NT2/D1 (cell line): ENCODE results near the gene TPPP3.

Experiments
- SUZ12 ChIP-seq: IDR thresholded peaks from 2 replicates; pipeline ENCODE4 v1.6.1; 2011; ENCODE audit not compliant: insufficient read length, insufficient read depth; ENCODE audit errors: extremely low read depth
- YY1 ChIP-seq: IDR thresholded peaks from 2 replicates; pipeline ENCODE4 v1.6.1; 2011; ENCODE audit not compliant: insufficient read length, insufficient read depth
- ZNF274 ChIP-seq: IDR thresholded peaks from 2 replicates; pipeline ENCODE4 v1.6.1; 2011; ENCODE audit warnings: mild to moderate bottlenecking, low read depth, low read length

DNA sequence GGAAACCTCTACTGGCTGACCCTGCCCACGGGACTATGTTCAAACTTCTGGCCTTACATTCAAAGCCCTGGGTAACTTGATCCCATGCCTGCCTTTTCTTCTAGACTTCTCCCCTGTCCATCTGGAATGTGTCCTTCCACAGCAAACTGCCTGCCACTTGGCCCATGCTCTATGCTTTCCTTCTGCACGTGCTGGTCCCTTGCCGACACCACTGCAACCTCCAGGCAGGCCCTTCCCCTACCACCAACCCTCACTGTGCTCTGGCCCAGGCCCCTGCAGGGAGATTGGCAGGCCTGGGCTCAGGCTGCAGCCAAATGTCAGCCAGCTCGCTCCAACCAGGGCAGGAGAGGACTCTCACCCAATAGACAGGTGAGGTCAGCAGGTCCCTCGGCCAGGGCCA is 48.6 kb upstream of the TPPP3 start:
- TF ChIP-seq YY1 (no peak), SUZ12 (no peak), ZNF274 (no peak)
